T1000 (cell line): ENCODE results near the gene FBXO38.
"Not testable (repeated sequence)": the region's sequence is repeated elsewhere in the genome, so short reads cannot be mapped to it uniquely, and the experiment has no call there.

Experiments used
- DNase-seq: peaks from one replicate; lab custom pipeline; 2025; ENCODE audit warnings: mixed read lengths; lab: John Stamatoyannopoulos, UW

The FBXO38 gene

DNA sequence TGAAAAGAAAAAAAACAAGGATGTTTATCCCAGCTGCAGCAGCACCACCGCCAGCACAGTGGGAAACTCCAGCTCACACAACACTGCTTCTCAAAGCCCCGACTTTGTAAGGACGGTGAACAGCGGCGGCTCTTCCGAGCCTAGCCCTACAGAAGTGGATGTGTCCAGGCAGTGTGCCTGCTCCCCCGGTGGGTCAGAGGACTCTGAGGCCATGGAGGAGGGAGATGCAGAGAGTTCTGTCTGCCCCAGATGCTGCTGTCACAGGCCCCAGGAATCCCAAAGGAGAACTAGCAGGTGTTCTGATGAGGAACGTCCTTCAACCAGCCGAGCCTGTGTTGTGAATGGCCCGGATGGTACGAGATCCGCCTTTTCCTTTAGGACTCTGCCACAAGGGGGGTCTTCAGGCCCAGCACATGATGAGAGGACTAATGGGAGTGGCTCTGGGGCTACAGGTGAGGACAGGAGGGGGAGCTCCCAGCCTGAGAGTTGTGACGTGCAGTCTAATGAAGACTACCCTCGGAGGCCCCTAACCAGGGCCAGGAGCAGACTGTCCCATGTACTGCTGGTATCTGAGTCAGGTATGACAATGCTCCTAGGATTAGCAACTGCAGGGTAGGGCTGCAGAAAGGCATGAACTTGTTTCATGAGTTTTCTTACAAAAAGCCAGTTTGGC is 43.7 kb downstream of the FBXO38 start:
- DNase-seq = no peak

GRCh38 chr5:148428848-148429247 is 45.1 kb downstream of the FBXO38 start:
- DNase-seq = no peak

DNA sequence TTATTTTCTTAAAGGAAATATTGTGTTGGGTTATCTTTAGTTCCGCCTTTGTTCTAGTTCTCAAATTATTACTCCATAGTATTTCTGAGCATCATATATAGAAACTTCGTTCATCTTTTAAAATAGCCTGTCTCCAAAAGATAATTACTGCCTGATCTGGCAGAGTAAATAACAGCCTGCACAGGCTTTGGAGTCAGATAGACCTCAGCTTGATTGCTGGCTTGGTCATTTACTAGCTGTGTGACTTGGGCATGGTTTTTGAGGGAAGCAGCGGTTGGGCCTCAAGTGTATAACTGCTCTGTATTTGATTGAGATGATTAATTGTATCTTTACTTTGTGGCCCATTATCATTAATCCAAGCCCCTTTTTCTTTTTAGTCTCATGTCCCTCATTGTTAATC is 50.1 kb downstream of the FBXO38 start:
- DNase-seq = no peak

GRCh38 chr5:148436029-148436428 is 52.3 kb downstream of the FBXO38 start:
- DNase-seq = no peak

- no peak for DNase-seq
Observed at GRCh38 chr5:148437249-148437648, 53.5 kb downstream of the FBXO38 start.

GRCh38 chr5:148438933-148439332 is 55.2 kb downstream of the FBXO38 start:
- DNase-seq = no peak

DNA sequence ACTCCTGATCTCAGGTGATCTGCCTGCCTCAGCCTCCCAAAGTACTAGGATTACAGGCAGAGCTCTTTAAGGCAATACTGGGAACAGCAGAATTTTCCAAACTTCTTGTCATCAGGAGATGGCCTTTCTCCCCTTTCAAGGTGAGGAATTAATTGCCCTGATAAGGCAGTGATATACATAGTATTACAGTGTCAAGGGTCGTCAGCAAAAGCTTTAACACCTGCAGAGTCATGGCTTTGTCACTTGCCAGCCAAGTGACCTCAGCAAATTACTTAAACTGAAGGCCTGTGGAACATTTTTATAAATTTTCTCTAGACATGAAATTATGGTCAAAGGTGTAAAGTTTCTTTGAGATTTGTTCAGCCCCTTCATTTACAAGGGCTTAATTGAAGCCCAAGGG is 59.5 kb downstream of the FBXO38 start:
- DNase-seq = no peak

- no peak for DNase-seq
Observed at GRCh38 chr5:148443998-148444397, 60.2 kb downstream of the FBXO38 start.

DNA sequence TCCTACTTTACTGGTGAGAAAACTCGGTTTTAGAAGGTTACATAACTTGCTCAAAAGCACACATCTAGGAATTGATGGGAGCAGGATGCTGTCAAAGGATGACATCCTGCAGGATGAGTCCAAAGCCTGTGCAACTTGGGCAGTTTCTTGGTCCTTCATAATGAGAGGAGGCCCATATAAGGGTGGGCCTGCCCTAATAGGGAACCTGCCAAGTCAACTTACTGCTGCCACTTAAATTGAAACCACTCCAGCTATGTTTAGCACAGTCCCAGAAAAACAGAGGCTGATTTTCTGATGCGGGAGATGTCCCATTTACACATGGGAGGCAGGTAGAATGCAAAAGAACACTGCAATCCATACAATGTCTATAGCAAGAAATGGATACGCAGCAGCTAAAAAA is 61.8 kb downstream of the FBXO38 start:
- no peak for DNase-seq

- no peak for DNase-seq
Observed at GRCh38 chr5:148446611-148447010, 62.9 kb downstream of the FBXO38 start.

DNA sequence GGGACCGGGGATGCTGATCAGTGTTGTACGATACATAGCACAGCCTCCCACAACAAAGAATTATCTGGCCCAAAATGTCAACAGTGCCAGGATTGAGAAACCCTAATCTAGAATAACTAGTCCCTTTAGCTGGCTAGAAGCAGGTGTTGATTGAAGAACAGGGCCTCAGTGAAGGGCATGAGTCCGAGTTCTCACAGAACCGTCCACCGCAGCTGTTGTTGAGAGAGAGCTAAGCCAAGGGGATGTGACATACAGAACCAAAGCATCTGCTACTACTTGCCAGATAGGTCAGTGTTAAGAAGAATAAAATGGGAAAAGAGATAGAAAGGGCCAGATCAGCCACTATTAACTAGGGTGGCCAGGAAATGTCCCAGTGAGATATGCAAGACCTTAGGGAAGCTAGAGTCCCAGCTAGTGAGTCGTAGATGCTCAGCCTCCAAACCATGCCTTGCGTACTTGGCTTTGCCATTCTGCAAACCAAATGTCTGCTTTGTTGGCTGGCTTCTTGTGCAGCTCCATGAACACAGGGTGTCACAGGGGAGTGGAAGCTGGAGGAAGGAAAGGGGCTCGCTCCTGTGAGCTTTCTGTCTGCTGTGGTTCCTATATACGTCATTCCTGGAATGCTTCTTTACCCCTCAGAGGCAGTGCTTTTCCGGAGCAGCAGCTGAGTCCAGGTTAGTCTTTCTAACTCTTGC is 68.9 kb downstream of the FBXO38 start:
- no peak for DNase-seq

DNA sequence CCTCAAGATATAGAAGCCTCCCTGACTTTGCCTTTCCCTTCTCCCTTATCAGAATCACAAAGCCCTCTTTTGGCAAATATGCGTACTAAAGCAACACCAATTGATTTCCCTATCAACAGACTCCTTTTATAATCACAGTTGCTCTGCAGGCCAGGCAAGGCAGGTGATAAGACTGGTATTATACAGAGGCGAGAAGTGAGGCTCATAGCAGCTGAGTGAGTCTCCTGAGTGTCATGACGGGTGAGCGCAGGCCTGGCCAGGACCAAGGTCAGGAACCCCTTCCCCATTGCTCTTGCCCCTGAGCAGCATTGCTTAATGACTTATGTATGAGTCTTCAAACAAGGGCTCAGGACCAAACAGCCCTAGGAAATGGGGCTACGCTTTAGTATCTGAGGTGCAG is 70.8 kb downstream of the FBXO38 start:
- DNase-seq = no peak

- DNase-seq = no peak
Observed at GRCh38 chr5:148455185-148455584, 71.4 kb downstream of the FBXO38 start.

GRCh38 chr5:148457183-148457620 is 73.4 kb downstream of the FBXO38 start:
- DNase-seq = no peak

DNA sequence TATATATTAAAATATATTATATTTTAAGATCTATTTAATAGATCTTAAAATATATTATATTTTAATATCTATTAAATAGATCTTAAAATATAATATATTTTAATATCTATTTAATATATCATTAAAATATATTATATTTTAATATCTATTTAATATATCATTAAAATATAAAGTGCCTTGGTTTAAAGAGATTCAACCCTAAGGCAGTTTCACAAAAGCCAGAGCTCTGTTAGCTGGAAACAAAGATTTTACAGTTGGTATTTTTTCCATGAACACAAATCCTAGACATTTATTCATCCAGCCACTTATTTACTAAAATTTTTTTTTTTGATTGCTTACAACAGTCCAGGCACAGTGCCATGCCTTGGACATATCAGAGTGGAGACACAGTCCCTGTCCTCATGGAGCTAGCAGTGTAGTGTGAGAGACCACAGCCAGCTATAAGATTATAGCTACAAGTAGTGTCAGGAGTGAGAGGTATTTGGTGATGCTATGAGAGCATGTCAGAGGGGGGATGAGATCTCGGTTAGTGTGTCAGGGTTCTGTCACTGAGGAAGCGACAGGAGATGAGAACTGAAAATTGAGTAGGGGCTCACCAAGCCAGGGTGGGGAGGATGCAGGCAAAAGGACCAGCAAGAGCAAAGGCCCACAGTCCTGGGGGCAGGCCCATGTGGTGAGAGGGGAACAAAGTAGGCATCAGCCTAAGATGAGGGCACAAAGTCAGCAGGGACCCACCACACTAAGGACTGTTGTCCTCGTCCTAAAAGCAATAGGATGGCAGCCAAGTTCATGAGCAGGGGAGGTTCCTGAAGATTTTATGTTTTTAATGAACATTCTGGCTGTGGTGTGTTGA is 74.5 kb downstream of the FBXO38 start:
- DNase-seq = no peak

- no peak for DNase-seq
Observed at GRCh38 chr5:148459669-148460068, 75.9 kb downstream of the FBXO38 start.

DNA sequence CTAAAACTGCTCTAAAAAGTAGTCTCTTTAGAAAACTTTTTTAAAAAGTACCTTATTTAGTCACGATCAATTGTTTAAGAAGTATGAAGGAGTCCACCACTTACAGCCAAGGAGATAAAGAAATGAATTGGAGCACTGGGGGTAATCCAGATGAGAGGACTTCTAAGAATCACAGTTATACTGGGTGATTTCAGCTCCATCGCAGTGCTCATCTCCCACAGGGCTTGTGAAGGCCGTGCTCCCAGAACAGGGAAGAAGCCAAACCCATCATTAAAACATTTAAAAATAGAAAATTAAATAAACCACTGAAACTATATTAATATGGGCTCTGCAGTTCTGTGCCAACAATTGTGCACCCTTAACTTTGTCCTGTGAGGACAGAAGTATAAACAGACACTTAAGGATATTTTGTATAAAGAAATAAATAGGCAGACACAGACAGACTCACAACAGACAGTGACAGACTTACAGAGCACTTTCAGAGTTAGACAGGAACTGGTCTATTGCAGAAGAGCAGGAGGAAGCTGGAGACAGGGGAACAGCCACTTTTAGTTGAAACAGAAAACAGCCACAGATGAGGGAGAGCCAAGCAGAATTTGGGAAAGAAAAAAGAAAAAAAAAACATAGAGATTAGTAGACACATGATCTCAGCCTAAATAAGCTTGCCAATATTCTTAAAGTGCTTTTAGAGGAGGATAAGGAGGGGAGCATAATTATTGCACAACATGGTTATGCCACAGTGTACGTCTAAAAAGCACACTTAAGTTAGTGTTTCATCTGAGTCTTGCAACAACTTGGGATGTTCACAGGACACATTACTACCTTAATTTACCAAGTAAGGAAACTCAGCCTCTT is 81.8 kb downstream of the FBXO38 start:
- DNase-seq = no peak

GRCh38 chr5:148466236-148466580 is 82.5 kb downstream of the FBXO38 start:
- DNase-seq = no peak

DNA sequence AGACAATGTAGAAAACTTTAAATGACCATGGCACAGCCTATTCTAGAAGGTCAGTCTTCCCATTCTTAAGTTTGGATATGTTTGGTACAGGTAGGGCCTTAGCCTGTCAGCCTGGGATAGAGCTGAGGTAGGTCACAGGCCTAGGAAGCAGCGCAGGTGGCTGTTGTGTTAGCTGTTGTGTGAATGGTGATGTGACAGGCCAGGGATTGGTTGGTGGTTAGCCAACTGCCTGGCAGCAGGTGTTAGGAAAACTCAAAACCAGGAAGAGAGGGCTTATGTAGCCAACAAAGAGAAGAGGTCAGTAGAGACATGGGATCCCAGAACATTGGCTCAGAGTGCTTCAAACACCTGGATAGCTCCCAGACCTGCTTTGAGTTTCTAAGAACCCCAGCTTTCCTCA is 84.2 kb downstream of the FBXO38 start:
- DNase-seq = no peak

GRCh38 chr5:148468746-148469145 is 85.0 kb downstream of the FBXO38 start:
- DNase-seq = not testable (repeated sequence)

DNA sequence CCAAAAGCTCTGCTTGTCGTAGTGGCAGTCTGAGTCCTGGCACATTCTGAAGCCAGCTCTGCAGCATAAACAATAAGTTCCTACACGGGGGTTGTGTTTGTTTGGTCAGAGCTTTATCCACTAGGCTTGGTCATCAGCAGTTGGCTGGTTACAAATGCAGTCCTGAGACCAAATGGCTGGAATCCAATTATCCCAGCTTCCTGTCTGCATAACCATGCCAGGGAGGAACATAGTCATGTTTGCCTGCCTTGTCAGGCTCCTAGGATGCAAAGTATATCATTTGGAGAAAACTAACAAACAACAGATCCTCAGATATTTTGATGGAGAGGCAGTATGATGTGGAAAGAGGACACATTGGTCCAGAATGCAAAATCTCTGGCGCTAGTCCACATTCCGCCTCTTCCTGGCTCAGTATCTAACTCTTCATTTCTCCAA is 85.8 kb downstream of the FBXO38 start:
- DNase-seq = peak; percentile 23

GRCh38 chr5:148471379-148471778 is 87.6 kb downstream of the FBXO38 start:
- no peak for DNase-seq
